Prostate gland (tissue), 2 donors: Measurements from ENCODE around the gene ADARB1.

Source experiments
- CTCF ChIP-seq, 4 experiments: fragments of 200-600 bp in 2 of 4; fragments of 450-650 bp in 2 of 4; sonication (generic) in 2 of 4; IDR thresholded peaks; 1 replicate in 3 of 4; 2 replicates in 1 of 4; pipeline ENCODE4 v1.5.1; 2016 to 2019; ENCODE audit warnings: antibody characterized with exemption in 4 of 4, mild to moderate bottlenecking in 2 of 4, moderate library complexity in 2 of 4
- POLR2A ChIP-seq: fragments of 450-650 bp; IDR thresholded peaks from one replicate; pipeline ENCODE4 v1.6.1; 2016; ENCODE audit warnings: antibody characterized with exemption, mild to moderate bottlenecking
- POLR2AphosphoS5 ChIP-seq: sonication (generic); formaldehyde crosslinking; IDR thresholded peaks from one replicate; pipeline ENCODE4 v1.6.1; 2017; ENCODE audit warnings: antibody characterized with exemption

GRCh38 chr21:45096217-45096616, 21.8 kb downstream of the ADARB1 start:
- TF ChIP-seq CTCF (IDR thresholded peaks at IDR 0.05) (no peak), POLR2A (no peak), POLR2AphosphoS5 (no peak)
